Ovary (tissue), 3 donors: ENCODE results near the gene KCNH8.

Experiments
- EP300 ChIP-seq: sonication (generic); formaldehyde crosslinking; IDR thresholded peaks from one replicate; pipeline ENCODE4 v1.6.1; 2017; ENCODE audit warnings: antibody characterized with exemption
- TF ChIP-seq, protein P1 (sequence below), 3 donors: fragments of 450-650 bp in 2 of 3; fragments of 200-600 bp in 1 of 3; IDR thresholded peaks; one replicate each; pipeline versions ENCODE4 v1.5.1 to v1.8.0; 2016 to 2022; ENCODE audit warnings: antibody characterized with exemption in 3 of 3, mild to moderate bottlenecking in 1 of 3
- donor health status: DM: no; HTN: no; CAD: no.

DNA sequence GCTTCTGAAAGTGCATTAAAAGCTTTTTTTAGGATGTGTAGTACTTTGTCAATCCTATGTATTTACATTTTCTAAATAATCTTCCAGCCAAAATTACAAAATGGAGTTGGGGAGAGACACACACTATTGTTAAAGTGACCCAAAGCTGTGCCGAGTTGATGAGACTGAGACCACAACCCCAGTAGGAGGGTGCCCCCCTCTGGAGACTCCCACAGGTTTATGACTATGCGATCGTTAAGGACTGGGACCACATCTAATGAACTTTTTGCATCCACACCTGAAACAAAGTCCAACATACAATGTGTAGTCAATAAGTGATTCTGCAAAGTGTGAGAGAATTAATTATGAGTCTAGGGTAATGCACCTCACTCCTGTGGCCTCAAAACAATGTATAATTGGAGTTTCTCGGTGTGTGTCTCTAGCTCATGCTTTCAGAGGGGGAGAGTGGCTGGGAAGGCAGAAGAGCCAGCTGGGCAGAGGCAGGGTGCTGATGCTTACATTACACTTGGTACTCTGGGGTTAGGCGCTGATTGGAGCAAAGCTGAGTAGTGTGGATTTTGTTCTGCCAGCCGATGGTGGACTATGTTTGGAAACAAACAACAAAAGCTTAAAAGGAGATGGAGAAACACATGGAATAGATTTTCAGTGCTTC is 102.8 kb downstream of the KCNH8 start:
- TF ChIP-seq, protein P1, sequence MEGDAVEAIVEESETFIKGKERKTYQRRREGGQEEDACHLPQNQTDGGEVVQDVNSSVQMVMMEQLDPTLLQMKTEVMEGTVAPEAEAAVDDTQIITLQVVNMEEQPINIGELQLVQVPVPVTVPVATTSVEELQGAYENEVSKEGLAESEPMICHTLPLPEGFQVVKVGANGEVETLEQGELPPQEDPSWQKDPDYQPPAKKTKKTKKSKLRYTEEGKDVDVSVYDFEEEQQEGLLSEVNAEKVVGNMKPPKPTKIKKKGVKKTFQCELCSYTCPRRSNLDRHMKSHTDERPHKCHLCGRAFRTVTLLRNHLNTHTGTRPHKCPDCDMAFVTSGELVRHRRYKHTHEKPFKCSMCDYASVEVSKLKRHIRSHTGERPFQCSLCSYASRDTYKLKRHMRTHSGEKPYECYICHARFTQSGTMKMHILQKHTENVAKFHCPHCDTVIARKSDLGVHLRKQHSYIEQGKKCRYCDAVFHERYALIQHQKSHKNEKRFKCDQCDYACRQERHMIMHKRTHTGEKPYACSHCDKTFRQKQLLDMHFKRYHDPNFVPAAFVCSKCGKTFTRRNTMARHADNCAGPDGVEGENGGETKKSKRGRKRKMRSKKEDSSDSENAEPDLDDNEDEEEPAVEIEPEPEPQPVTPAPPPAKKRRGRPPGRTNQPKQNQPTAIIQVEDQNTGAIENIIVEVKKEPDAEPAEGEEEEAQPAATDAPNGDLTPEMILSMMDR (IDR thresholded peaks at IDR 0.05) = no peak
- no peak for TF ChIP-seq EP300
